ENCODE measurements around the gene C3orf22.

Gene C3orf22

GRCh38 chr3:126527006-126527405, 31.7 kb downstream of the C3orf22 start:
- DNase-seq, result no peak

- DNase-seq, result no peak
Observed at GRCh38 chr3:126526668-126527005, 32.1 kb downstream of the C3orf22 start.

GRCh38 chr3:126525853-126526667, 32.7 kb downstream of the C3orf22 start:
- DNase-seq, result no peak

- no peak for DNase-seq
Observed at GRCh38 chr3:126525091-126525852, 33.5 kb downstream of the C3orf22 start.

GRCh38 chr3:126524429-126524988, 34.2 kb downstream of the C3orf22 start:
- DNase-seq, result no peak

GRCh38 chr3:126523745-126524428, 34.8 kb downstream of the C3orf22 start, which contains the start of gene CHST13:
Gene CHST13, plus strand, starts transcription at chr3:126524155. Its CDS starts 178 bp downstream, at chr3:126524333.
- peak; percentile 75 for DNase-seq

- peak; percentile 91 for DNase-seq
Observed at GRCh38 chr3:126522363-126522788, 36.4 kb downstream of the C3orf22 start.

GRCh38 chr3:126521122-126521891, 37.4 kb downstream of the C3orf22 start:
- no peak for DNase-seq

- DNase-seq, result no peak
Observed at GRCh38 chr3:126519506-126520455, 39.0 kb downstream of the C3orf22 start.

- no peak for DNase-seq
Observed at GRCh38 chr3:126518779-126519177, 40.0 kb downstream of the C3orf22 start.

- no peak for DNase-seq
Observed at GRCh38 chr3:126517986-126518778, 40.5 kb downstream of the C3orf22 start.

GRCh38 chr3:126517291-126517951, 41.3 kb downstream of the C3orf22 start, which contains the start of gene UROC1:
Gene UROC1, minus strand, starts transcription at chr3:126517773. Its CDS starts 54 bp downstream, at chr3:126517719.
- no peak for DNase-seq

GRCh38 chr3:126516936-126517290, 41.8 kb downstream of the C3orf22 start:
- no peak for DNase-seq

- no peak for DNase-seq
Observed at GRCh38 chr3:126516152-126516935, 42.4 kb downstream of the C3orf22 start.

GRCh38 chr3:126515066-126515706, 43.5 kb downstream of the C3orf22 start:
- no peak for DNase-seq

GRCh38 chr3:126514161-126514560, 44.6 kb downstream of the C3orf22 start:
- no peak for DNase-seq

- no peak for DNase-seq
Observed at GRCh38 chr3:126512916-126513650, 45.6 kb downstream of the C3orf22 start.

- no peak for DNase-seq
Observed at GRCh38 chr3:126512026-126512425, 46.7 kb downstream of the C3orf22 start.
